Measurements from ENCODE around the gene ZNF672. TPM values are rescaled to one million over a fixed set of nuclear protein-coding genes. Genes with fewer than 3 reads are reported as not detected.
A peak's percentile ranks its signal among the peaks of the same experiment; 100 is the strongest.

The ZNF672 gene
- total RNA-seq, 1 donor from 2014 or later: 24.1 TPM

GRCh38 chr1:248822148-248823032, 15.6 kb upstream of the ZNF672 start:
- peaks cover 54% of the 10 kb centered on the region for H3K4me1 Mint-ChIP-seq (ENCODE audit: unreplicated experiment)
- H3K36me3 Mint-ChIP-seq (ENCODE audit: unreplicated experiment): peaks cover 18% of the 10 kb centered on the region
- H3K27ac Mint-ChIP-seq (ENCODE audit: unreplicated experiment): no peak overlapping the region
- no peak overlapping the region for H3K4me3 Mint-ChIP-seq (ENCODE audit: unreplicated experiment)
- TF ChIP-seq CTCF (IDR thresholded peaks at IDR 0.05): no peak
- no peak for DNase-seq (ENCODE audit: extremely low spot score, unreplicated experiment)
- H3K27me3 Mint-ChIP-seq (ENCODE audit: unreplicated experiment): no peaks in the 10 kb centered on the region
- H3K9me3 Mint-ChIP-seq (ENCODE audit: unreplicated experiment): no peaks in the 10 kb centered on the region

- no peak for TF ChIP-seq CTCF (IDR thresholded peaks at IDR 0.05)
- Mint-ChIP-seq H3K36me3 (ENCODE audit: unreplicated experiment) (peaks cover 16% of the 10 kb centered on the region), H3K4me1 (ENCODE audit: unreplicated experiment) (peaks cover 54% of the 10 kb centered on the region), H3K27ac (ENCODE audit: unreplicated experiment) (no peak overlapping the region), H3K27me3 (ENCODE audit: unreplicated experiment) (no peaks in the 10 kb centered on the region), H3K9me3 (ENCODE audit: unreplicated experiment) (no peaks in the 10 kb centered on the region), H3K4me3 (ENCODE audit: unreplicated experiment) (peak overlapping the region; percentile 98)
- DNase-seq (ENCODE audit: extremely low spot score, unreplicated experiment): no peak
Measured at GRCh38 chr1:248823517-248824001, 14.5 kb upstream of the ZNF672 start.

- no peak for DNase-seq (ENCODE audit: extremely low spot score, unreplicated experiment)
- peaks cover 13% of the 10 kb centered on the region for H3K36me3 Mint-ChIP-seq (ENCODE audit: unreplicated experiment)
- no peaks in the 10 kb centered on the region for H3K27me3 Mint-ChIP-seq (ENCODE audit: unreplicated experiment)
- no peaks in the 10 kb centered on the region for H3K9me3 Mint-ChIP-seq (ENCODE audit: unreplicated experiment)
- peaks cover 54% of the 10 kb centered on the region for H3K4me1 Mint-ChIP-seq (ENCODE audit: unreplicated experiment)
- H3K27ac Mint-ChIP-seq (ENCODE audit: unreplicated experiment): peak overlapping the region; percentile 27
- no peak for TF ChIP-seq CTCF (IDR thresholded peaks at IDR 0.05)
- H3K4me3 Mint-ChIP-seq (ENCODE audit: unreplicated experiment): peak overlapping the region; percentile 98
Measured at GRCh38 chr1:248824301-248824700, 13.7 kb upstream of the ZNF672 start.

GRCh38 chr1:248824701-248825100, 13.3 kb upstream of the ZNF672 start:
- peak overlapping the region; percentile 98 for H3K4me3 Mint-ChIP-seq (ENCODE audit: unreplicated experiment)
- peaks cover 54% of the 10 kb centered on the region for H3K4me1 Mint-ChIP-seq (ENCODE audit: unreplicated experiment)
- TF ChIP-seq CTCF (IDR thresholded peaks at IDR 0.05): no peak
- peak overlapping the region; percentile 27 for H3K27ac Mint-ChIP-seq (ENCODE audit: unreplicated experiment)
- H3K27me3 Mint-ChIP-seq (ENCODE audit: unreplicated experiment): no peaks in the 10 kb centered on the region
- peaks cover 13% of the 10 kb centered on the region for H3K36me3 Mint-ChIP-seq (ENCODE audit: unreplicated experiment)
- DNase-seq (ENCODE audit: extremely low spot score, unreplicated experiment): no peak
- no peaks in the 10 kb centered on the region for H3K9me3 Mint-ChIP-seq (ENCODE audit: unreplicated experiment)

GRCh38 chr1:248825136-248825535, 12.9 kb upstream of the ZNF672 start:
- H3K27ac Mint-ChIP-seq (ENCODE audit: unreplicated experiment): peak overlapping the region; percentile 99
- peaks cover 11% of the 10 kb centered on the region for H3K36me3 Mint-ChIP-seq (ENCODE audit: unreplicated experiment)
- no peaks in the 10 kb centered on the region for H3K27me3 Mint-ChIP-seq (ENCODE audit: unreplicated experiment)
- DNase-seq (ENCODE audit: extremely low spot score, unreplicated experiment): no peak
- H3K4me3 Mint-ChIP-seq (ENCODE audit: unreplicated experiment): peak overlapping the region; percentile 98
- H3K9me3 Mint-ChIP-seq (ENCODE audit: unreplicated experiment): no peaks in the 10 kb centered on the region
- TF ChIP-seq CTCF (IDR thresholded peaks at IDR 0.05): no peak
- peaks cover 52% of the 10 kb centered on the region for H3K4me1 Mint-ChIP-seq (ENCODE audit: unreplicated experiment)

Measured in osteocyte (in vitro differentiated cells).